Fibroblast of lung (primary cell): Measurements from ENCODE around the gene MRPS12. TPM values are rescaled to one million over a fixed set of nuclear protein-coding genes. Genes with fewer than 3 reads are reported as not detected.

ENCODE experiments used
- DNase-seq, 2 donors: peaks; one replicate each; pipeline versions ENCODE4 v3.0.0 to v3.0.0-alpha.2; 2010; ENCODE audit warnings: low read depth in 2 of 2
- H2AFZ ChIP-seq: 2 replicates; pipeline ENCODE4 v1.5.1; 2012; ENCODE audit warnings: low read length, control low read depth, inconsistent platforms
- H3K27ac ChIP-seq: 2 replicates; pipeline ENCODE4 v1.5.1; 2011; ENCODE audit warnings: low read length, control low read depth; ENCODE audit not compliant: insufficient read depth
- H3K27me3 ChIP-seq: 2 replicates; pipeline ENCODE4 v1.5.1; 2011; ENCODE audit warnings: mild to moderate bottlenecking, low read length; ENCODE audit not compliant: control insufficient read depth, insufficient read depth
- H3K36me3 ChIP-seq: 2 replicates; pipeline ENCODE4 v1.5.1; 2011; ENCODE audit warnings: low read length; ENCODE audit not compliant: control insufficient read depth, insufficient read depth
- H3K4me1 ChIP-seq: 2 replicates; pipeline ENCODE4 v1.5.1; 2011; ENCODE audit warnings: low read length; ENCODE audit not compliant: control insufficient read depth, insufficient read depth; ENCODE audit errors: extremely low read depth
- H3K4me2 ChIP-seq: 2 replicates; pipeline ENCODE4 v1.5.1; 2011; ENCODE audit warnings: low read length, control low read depth; ENCODE audit not compliant: insufficient read depth; ENCODE audit errors: extremely low read depth
- H3K4me3 ChIP-seq, 4 experiments: fragments of 200-600 bp in 1 of 4; sonication (generic) in 1 of 4; replicated peaks in 1 of 4; 2 replicates each; pipeline ENCODE4 v1.5.1; 2011 to 2016; ENCODE audit warnings: low read length in 4 of 4, low read depth in 3 of 4, mild to moderate bottlenecking in 3 of 4, control low read depth in 2 of 4, inconsistent platforms in 1 of 4, mixed read lengths in 1 of 4; ENCODE audit not compliant: insufficient read depth in 1 of 4; ENCODE audit errors: control extremely low read depth in 1 of 4
- H3K79me2 ChIP-seq: 2 replicates; pipeline ENCODE4 v1.5.1; 2012; ENCODE audit warnings: mild to moderate bottlenecking, low read length, inconsistent platforms; ENCODE audit not compliant: control insufficient read depth, insufficient read depth
- H3K9ac ChIP-seq: 2 replicates; pipeline ENCODE4 v1.5.1; 2011; ENCODE audit warnings: mild to moderate bottlenecking, low read length, control low read depth; ENCODE audit not compliant: insufficient read depth
- H3K9me3 ChIP-seq: 2 replicates; pipeline ENCODE4 v1.5.1; 2012; ENCODE audit warnings: low read depth, low read length; ENCODE audit not compliant: control insufficient read depth, insufficient read depth
- H4K20me1 ChIP-seq: 2 replicates; pipeline ENCODE4 v1.5.1; 2011; ENCODE audit warnings: low read length; ENCODE audit not compliant: control insufficient read depth, insufficient read depth; ENCODE audit errors: extremely low read depth
- EZH2 ChIP-seq: IDR thresholded peaks from 2 replicates; pipeline ENCODE4 v1.5.1; 2012; ENCODE audit warnings: low read length, control low read depth, mild to moderate bottlenecking; ENCODE audit errors: missing control alignments
- polyA plus RNA-seq, 2 donors: library from polyadenylated mRNA; depleted of rRNA in 1 of 2; stranded (reverse) in 1 of 2; unstranded in 1 of 2; fragments of >200 nt; gene quantifications; 2 replicates each; pipeline ENCODE4 v1.2.1, GENCODE V29; 2011 to 2012; ENCODE audit warnings: missing spikeins in 1 of 2
- total RNA-seq: library from RNA; depleted of rRNA; stranded (reverse); fragments of >200 nt; gene quantifications from 2 replicates; pipeline ENCODE4 v1.2.1, GENCODE V29; 2014
- TF ChIP-seq, protein P1 (sequence below), 2 donors: IDR thresholded peaks in 1 of 2; conservative IDR thresholded peaks in 1 of 2; 1 replicate in 1 of 2; 2 replicates in 1 of 2; pipeline ENCODE4 v1.5.1; 2011 to 2012; ENCODE audit warnings: low read length in 2 of 2, control low read depth in 1 of 2, inconsistent platforms in 1 of 2, low read depth in 1 of 2, mild to moderate bottlenecking in 1 of 2

The MRPS12 gene
- total and polyA plus RNA-seq, 2 donors (not counting 1 experiment from before 2014, with no cell fraction given), result 14.7 to 21.8 TPM

DNA sequence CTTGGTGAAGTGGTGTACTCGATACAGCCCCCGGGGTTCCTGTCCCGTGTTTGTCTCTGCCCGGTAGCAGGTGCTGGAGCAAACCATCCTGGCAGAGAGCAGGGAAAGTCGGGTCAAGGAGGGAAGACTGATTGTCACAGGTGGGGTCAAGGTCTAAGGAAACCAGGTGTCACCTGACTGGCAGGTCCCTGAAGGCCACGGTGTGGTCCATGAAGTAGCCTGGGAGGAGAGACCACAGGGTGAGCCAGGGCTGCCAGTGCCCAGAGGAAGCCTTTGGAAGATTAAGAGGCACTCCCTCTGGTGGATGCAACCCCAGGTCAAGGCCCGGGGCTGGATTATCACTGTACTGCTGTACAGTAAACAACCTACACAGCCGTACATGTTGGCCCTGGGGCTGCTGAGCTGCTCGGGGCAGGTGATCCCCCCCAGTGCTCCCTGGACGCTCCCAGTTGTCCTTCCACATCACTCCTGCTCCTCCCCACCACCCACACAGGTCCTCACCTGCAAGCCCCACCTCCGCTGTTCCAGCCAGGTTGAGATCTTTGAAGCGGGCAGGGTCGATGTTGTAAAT is 12.7 kb upstream of the MRPS12 start:
- DNase-seq, result no peak
- no peaks in the 10 kb centered on the region for H3K79me2 ChIP-seq
- no peak overlapping the region for H2AFZ ChIP-seq
- H3K27ac ChIP-seq, result no peak overlapping the region
- H3K27me3 ChIP-seq, result no peaks in the 10 kb centered on the region
- no peak overlapping the region for H3K4me3 ChIP-seq
- no peaks in the 10 kb centered on the region for H4K20me1 ChIP-seq
- H3K4me2 ChIP-seq, result no peak overlapping the region
- no peaks in the 10 kb centered on the region for H3K9me3 ChIP-seq
- peaks cover 2% of the 10 kb centered on the region for H3K36me3 ChIP-seq
- no peak overlapping the region for H3K9ac ChIP-seq
- no peaks in the 10 kb centered on the region for H3K4me1 ChIP-seq
- no peak for TF ChIP-seq EZH2
- TF ChIP-seq, protein P1, sequence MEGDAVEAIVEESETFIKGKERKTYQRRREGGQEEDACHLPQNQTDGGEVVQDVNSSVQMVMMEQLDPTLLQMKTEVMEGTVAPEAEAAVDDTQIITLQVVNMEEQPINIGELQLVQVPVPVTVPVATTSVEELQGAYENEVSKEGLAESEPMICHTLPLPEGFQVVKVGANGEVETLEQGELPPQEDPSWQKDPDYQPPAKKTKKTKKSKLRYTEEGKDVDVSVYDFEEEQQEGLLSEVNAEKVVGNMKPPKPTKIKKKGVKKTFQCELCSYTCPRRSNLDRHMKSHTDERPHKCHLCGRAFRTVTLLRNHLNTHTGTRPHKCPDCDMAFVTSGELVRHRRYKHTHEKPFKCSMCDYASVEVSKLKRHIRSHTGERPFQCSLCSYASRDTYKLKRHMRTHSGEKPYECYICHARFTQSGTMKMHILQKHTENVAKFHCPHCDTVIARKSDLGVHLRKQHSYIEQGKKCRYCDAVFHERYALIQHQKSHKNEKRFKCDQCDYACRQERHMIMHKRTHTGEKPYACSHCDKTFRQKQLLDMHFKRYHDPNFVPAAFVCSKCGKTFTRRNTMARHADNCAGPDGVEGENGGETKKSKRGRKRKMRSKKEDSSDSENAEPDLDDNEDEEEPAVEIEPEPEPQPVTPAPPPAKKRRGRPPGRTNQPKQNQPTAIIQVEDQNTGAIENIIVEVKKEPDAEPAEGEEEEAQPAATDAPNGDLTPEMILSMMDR (conservative IDR thresholded peaks at IDR 0.05 in 1 of 2, IDR thresholded peaks at IDR 0.05 in 1 of 2; ENCODE audit: low read depth in 1 of 2, low read length in 2 of 2), result no peak

GRCh38 chr19:38918526-38918925 is 12.2 kb upstream of the MRPS12 start:
- Histone ChIP-seq H2AFZ (no peak overlapping the region), H3K9me3 (no peaks in the 10 kb centered on the region), H4K20me1 (no peaks in the 10 kb centered on the region), H3K27ac (no peak overlapping the region), H3K27me3 (no peaks in the 10 kb centered on the region), H3K4me2 (no peak overlapping the region), H3K79me2 (no peaks in the 10 kb centered on the region), H3K4me3 (no peak overlapping the region), H3K4me1 (no peaks in the 10 kb centered on the region), H3K36me3 (peaks cover 2% of the 10 kb centered on the region), H3K9ac (no peak overlapping the region)
- no peak for DNase-seq
- TF ChIP-seq, protein P1 (conservative IDR thresholded peaks at IDR 0.05 in 1 of 2, IDR thresholded peaks at IDR 0.05 in 1 of 2; ENCODE audit: low read depth in 1 of 2, low read length in 2 of 2), result no peak
- no peak for TF ChIP-seq EZH2

DNA sequence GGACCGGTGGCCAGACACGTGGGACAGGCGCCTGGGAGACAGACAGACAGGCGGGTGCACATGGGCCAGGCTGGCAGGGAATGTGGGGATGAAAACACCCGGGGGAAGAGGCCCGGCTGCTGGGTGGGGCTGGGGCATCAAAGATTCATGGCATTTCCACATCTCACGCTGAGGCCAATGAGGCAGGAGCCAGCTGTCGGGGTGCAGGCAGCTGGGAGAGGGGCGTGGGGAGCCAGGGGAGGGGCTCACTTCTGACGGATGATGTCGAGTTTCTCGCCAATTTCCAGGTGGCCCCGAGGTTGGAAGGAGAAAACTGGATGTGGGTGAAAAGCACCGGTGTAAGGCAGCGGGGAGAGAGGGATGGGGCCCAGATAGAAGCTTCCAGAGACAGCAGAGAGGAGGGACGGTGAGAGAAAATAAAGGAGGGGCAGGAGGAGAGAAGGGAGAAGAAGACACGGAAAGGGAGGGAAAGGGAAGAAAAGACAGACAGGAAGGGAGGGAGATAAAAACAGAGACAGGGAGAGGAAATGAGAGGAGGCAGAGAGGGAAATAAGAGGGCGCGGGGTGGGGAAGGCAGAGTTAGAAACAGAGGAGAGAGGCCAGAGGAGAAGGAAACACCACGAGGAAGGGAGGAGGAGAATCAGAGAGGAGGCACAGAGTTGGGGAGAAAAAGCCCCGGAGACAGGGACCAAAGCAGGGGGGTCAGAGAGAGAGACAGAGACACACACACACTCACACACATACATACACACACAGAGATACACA is 10.7 kb upstream of the MRPS12 start:
- Histone ChIP-seq H3K79me2 (no peaks in the 10 kb centered on the region), H3K9ac (no peak overlapping the region), H3K27me3 (no peaks in the 10 kb centered on the region)

More for the DNA sequence above, 10.7 kb upstream of the MRPS12 start:
- TF ChIP-seq, protein P1 (conservative IDR thresholded peaks at IDR 0.05 in 1 of 2, IDR thresholded peaks at IDR 0.05 in 1 of 2; ENCODE audit: low read depth in 1 of 2, low read length in 2 of 2), result no peak
- TF ChIP-seq EZH2, result no peak
- Histone ChIP-seq H3K27ac (no peak overlapping the region), H4K20me1 (no peaks in the 10 kb centered on the region), H2AFZ (no peak overlapping the region), H3K36me3 (peaks cover 2% of the 10 kb centered on the region), H3K4me1 (no peaks in the 10 kb centered on the region), H3K4me2 (no peak overlapping the region), H3K4me3 (no peak overlapping the region), H3K9me3 (no peaks in the 10 kb centered on the region)
- DNase-seq, result no peak
